Activated CD4-positive, alpha-beta T cell treated with anti-CD3 and anti-CD28 coated beads for 36 hours (primary cell): ENCODE results near the gene ACTL6B. TPM values are rescaled to one million over a fixed set of nuclear protein-coding genes. Genes with fewer than 3 reads are reported as not detected.
"Not testable (repeated sequence)": the region's sequence is repeated elsewhere in the genome, so short reads cannot be mapped to it uniquely, and the experiment has no call there.

ENCODE experiments used
- ATAC-seq: fragments of 200-7000 bp; cut with Tn5 transposase; one replicate; pipeline ENCODE4 v1.10.0; 2021; ENCODE audit warnings: mild to moderate bottlenecking, moderate library complexity
- CTCF ChIA-PET: fragments of 350-600 bp; sonication (Branson Sonifier 250); formaldehyde crosslinking; loops from one replicate; lab custom pipeline; 2021; ENCODE audit warnings: antibody characterized with exemption; lab: Charles Lee
- POLR2A ChIA-PET: fragments of 350-600 bp; sonication (Branson Sonifier 250); formaldehyde crosslinking; loops from one replicate; lab custom pipeline; 2021; ENCODE audit warnings: antibody characterized with exemption, inconsistent platforms; lab: Charles Lee
- DNase-seq: peaks from one replicate; pipeline ENCODE4 v3.0.0-alpha.2; 2020
- H3K27ac Mint-ChIP-seq: one replicate; pipeline ENCODE4 v1.8.0; 2021; ENCODE audit warnings: mixed read lengths
- H3K27me3 Mint-ChIP-seq: one replicate; pipeline ENCODE4 v1.8.0; 2021; ENCODE audit warnings: mixed read lengths
- H3K36me3 Mint-ChIP-seq: one replicate; pipeline ENCODE4 v1.8.0; 2021; ENCODE audit warnings: low read depth, mixed read lengths
- H3K4me1 Mint-ChIP-seq: one replicate; pipeline ENCODE4 v1.8.0; 2021; ENCODE audit warnings: mixed read lengths
- H3K4me3 Mint-ChIP-seq: one replicate; pipeline ENCODE4 v1.8.0; 2021; ENCODE audit warnings: mild to moderate bottlenecking, moderate library complexity, mixed read lengths
- H3K9me3 Mint-ChIP-seq: one replicate; pipeline ENCODE4 v1.8.0; 2021; ENCODE audit warnings: low read depth, mixed read lengths
- intact Hi-C, 2 experiments: fragments of 100-400 bp; cut with DNase I in 1 of 2; cut with micrococcal nuclease in 1 of 2; formaldehyde crosslinking; loops; one replicate each; pipeline versions ENCODE4 v1.14.2 to v1.15.1; 2022 to 2024; cut with DNase I, micrococcal nuclease
- total RNA-seq, 2 experiments: library from RNA; stranded (reverse); gene quantifications; one replicate each; pipeline ENCODE4 v1.2.3, GENCODE V29; 2021

The ACTL6B gene
- total RNA-seq, 2 experiments from 2014 or later = not detected

- H3K27ac Mint-ChIP-seq = no peak overlapping the region
- DNase-seq = no peak
- ChIA-PET CTCF (interaction anchor here (0.7 to 2.4 kb wide), 2 partner anchors 33 to 34 kb away, joined by 3 to 9 read pairs; partner anchors contain the start of gene POP7), POLR2A (no interaction called here)
- no peaks in the 10 kb centered on the region for H3K9me3 Mint-ChIP-seq
- H3K4me1 Mint-ChIP-seq = peaks cover 6% of the 10 kb centered on the region
- H3K27me3 Mint-ChIP-seq = no peaks in the 10 kb centered on the region
- H3K4me3 Mint-ChIP-seq = no peak overlapping the region
- peaks cover 3% of the 10 kb centered on the region for H3K36me3 Mint-ChIP-seq
- ATAC-seq = no peak
- intact Hi-C loops = loop anchor here (5.0 to 10.0 kb wide), 3 partner anchors 237 to 573 kb away; partner anchors contain the start of genes AP4M1 (in 1 of the 2), FIS1 (in 1 of the 2), MCM7 (in 1 of the 2) and PPP1R35 (in 1 of the 2)
Observed at GRCh38 chr7:100671353-100672327, 15.4 kb upstream of the ACTL6B start.

- no peak overlapping the region for H3K4me3 Mint-ChIP-seq
- H3K4me1 Mint-ChIP-seq = peaks cover 2% of the 10 kb centered on the region
- H3K27me3 Mint-ChIP-seq = no peaks in the 10 kb centered on the region
- H3K9me3 Mint-ChIP-seq = no peaks in the 10 kb centered on the region
- no peak for ATAC-seq
- POLR2A ChIA-PET = interaction anchor here (0.6 kb wide), 1 partner anchor 41 kb away, joined by 3 read pairs; no protein-coding TSS in a partner anchor
- no peak for DNase-seq
- no peak overlapping the region for H3K27ac Mint-ChIP-seq
- intact Hi-C loops = loop anchor here (5.0 to 10.0 kb wide), 3 partner anchors 235 to 575 kb away; partner anchors contain the start of genes AP4M1 (in 1 of the 2), FIS1 (in 1 of the 2), MCM7 (in 1 of the 2) and PPP1R35 (in 1 of the 2)
- H3K36me3 Mint-ChIP-seq = no peaks in the 10 kb centered on the region
- CTCF ChIA-PET = interaction anchor here (0.6 to 2.4 kb wide), 3 partner anchors 35 to 468 kb away, joined by 3 to 9 read pairs (median 4); partner anchors contain the start of gene POP7
Observed at GRCh38 chr7:100670074-100670473, 13.8 kb upstream of the ACTL6B start.

- H3K4me3 Mint-ChIP-seq, POLR2A ChIA-PET, H3K4me1 Mint-ChIP-seq, H3K27ac Mint-ChIP-seq, intact Hi-C loops, H3K36me3 Mint-ChIP-seq, DNase-seq, ATAC-seq, H3K27me3 Mint-ChIP-seq, H3K9me3 Mint-ChIP-seq: not testable (repeated sequence)
- CTCF ChIA-PET = interaction anchor here (0.6 to 0.9 kb wide), 3 partner anchors 36 to 196 kb away, joined by 3 to 6 read pairs (median 4); no protein-coding TSS in a partner anchor
Observed at GRCh38 chr7:100669106-100669505, 12.9 kb upstream of the ACTL6B start.

GRCh38 chr7:100668069-100668449 lies 11.8 kb upstream of the ACTL6B start:
- CTCF ChIA-PET = interaction anchor here (0.7 to 1.2 kb wide), 4 partner anchors 10 to 188 kb away, joined by 3 to 4 read pairs (median 3); partner anchors contain the start of gene POP7
- no peaks in the 10 kb centered on the region for H3K9me3 Mint-ChIP-seq
- peaks cover 2% of the 10 kb centered on the region for H3K4me1 Mint-ChIP-seq
- H3K4me3 Mint-ChIP-seq = no peak overlapping the region
- no peaks in the 10 kb centered on the region for H3K36me3 Mint-ChIP-seq
- no peak overlapping the region for H3K27ac Mint-ChIP-seq
- ATAC-seq = no peak
- intact Hi-C loops = no loop called here
- POLR2A ChIA-PET = interaction anchor here (0.7 kb wide), 1 partner anchor 566 kb away, joined by 3 read pairs; the partner anchor contains the start of gene AP4M1
- no peaks in the 10 kb centered on the region for H3K27me3 Mint-ChIP-seq
- DNase-seq = no peak

- DNase-seq (no peak), ATAC-seq (no peak)
- no peaks in the 10 kb centered on the region for H3K36me3 Mint-ChIP-seq
- intact Hi-C loops = no loop called here
- ChIA-PET POLR2A (no interaction called here), CTCF (interaction anchor here (0.7 to 1.2 kb wide), 5 partner anchors 9 to 188 kb away, joined by 3 to 7 read pairs (median 3); partner anchors contain the start of gene POP7)
- H3K4me3 Mint-ChIP-seq = no peak overlapping the region
- peaks cover under 1% of the 10 kb centered on the region for H3K4me1 Mint-ChIP-seq
- H3K9me3 Mint-ChIP-seq = no peaks in the 10 kb centered on the region
- H3K27ac Mint-ChIP-seq = no peak overlapping the region
- no peaks in the 10 kb centered on the region for H3K27me3 Mint-ChIP-seq
Observed at GRCh38 chr7:100667331-100668068, 11.3 kb upstream of the ACTL6B start.

- CTCF ChIA-PET = interaction anchor here (0.8 kb wide), 1 partner anchor 11 kb away, joined by 3 read pairs; no protein-coding TSS in a partner anchor
- POLR2A ChIA-PET = no interaction called here
- intact Hi-C loops = no loop called here
Observed at GRCh38 chr7:100665168-100665726, 9.0 kb upstream of the ACTL6B start.

GRCh38 chr7:100662194-100662776 lies 6.0 kb upstream of the ACTL6B start:
- DNase-seq, POLR2A ChIA-PET, H3K9me3 Mint-ChIP-seq, intact Hi-C loops, H3K4me1 Mint-ChIP-seq, H3K27ac Mint-ChIP-seq, H3K36me3 Mint-ChIP-seq, H3K4me3 Mint-ChIP-seq, ATAC-seq: not testable (repeated sequence)
- CTCF ChIA-PET = interaction anchor here (0.7 to 1.0 kb wide), 3 partner anchors 25 to 97 kb away, joined by 3 to 4 read pairs (median 4); no protein-coding TSS in a partner anchor
- H3K27me3 Mint-ChIP-seq = peaks cover 11% of the 10 kb centered on the region

More at GRCh38 chr7:100665168-100665726, 9.0 kb upstream of the ACTL6B start:
- Mint-ChIP-seq H3K27ac (no peak overlapping the region), H3K9me3 (no peaks in the 10 kb centered on the region), H3K4me3 (no peak overlapping the region), H3K4me1 (no peaks in the 10 kb centered on the region), H3K27me3 (peaks cover 2% of the 10 kb centered on the region), H3K36me3 (no peaks in the 10 kb centered on the region)
- DNase-seq = no peak
- no peak for ATAC-seq

- Mint-ChIP-seq H3K27ac (no peak overlapping the region), H3K36me3 (no peaks in the 10 kb centered on the region), H3K4me1 (no peaks in the 10 kb centered on the region), H3K4me3 (no peak overlapping the region), H3K27me3 (peaks cover 29% of the 10 kb centered on the region), H3K9me3 (no peaks in the 10 kb centered on the region)
- intact Hi-C loops = no loop called here
- POLR2A ChIA-PET = no interaction called here
- DNase-seq (no peak), ATAC-seq (no peak)
- CTCF ChIA-PET = interaction anchor here (0.6 kb wide), 1 partner anchor 52 kb away, joined by 4 read pairs; no protein-coding TSS in a partner anchor
Observed at GRCh38 chr7:100654908-100655831, 1.1 kb downstream of the ACTL6B start.

- Mint-ChIP-seq H3K9me3 (no peaks in the 10 kb centered on the region), H3K27ac (no peak overlapping the region), H3K27me3 (peaks cover 18% of the 10 kb centered on the region), H3K4me1 (no peaks in the 10 kb centered on the region), H3K36me3 (no peaks in the 10 kb centered on the region), H3K4me3 (no peak overlapping the region)
- ChIA-PET POLR2A (no interaction called here), CTCF (no interaction called here)
- ATAC-seq (no peak), DNase-seq (no peak)
- intact Hi-C loops = no loop called here
Observed at GRCh38 chr7:100649826-100650565, 6.3 kb downstream of the ACTL6B start.
